ENCODE data around the gene FAM184A. TPM values are rescaled to one million over a fixed set of nuclear protein-coding genes. Genes with fewer than 3 reads are reported as not detected.

FAM184A gene
- polyA plus RNA-seq, 1 donor (not counting 4 experiments of a cell fraction or from before 2014, with no cell fraction given): 0.20 TPM

DNA sequence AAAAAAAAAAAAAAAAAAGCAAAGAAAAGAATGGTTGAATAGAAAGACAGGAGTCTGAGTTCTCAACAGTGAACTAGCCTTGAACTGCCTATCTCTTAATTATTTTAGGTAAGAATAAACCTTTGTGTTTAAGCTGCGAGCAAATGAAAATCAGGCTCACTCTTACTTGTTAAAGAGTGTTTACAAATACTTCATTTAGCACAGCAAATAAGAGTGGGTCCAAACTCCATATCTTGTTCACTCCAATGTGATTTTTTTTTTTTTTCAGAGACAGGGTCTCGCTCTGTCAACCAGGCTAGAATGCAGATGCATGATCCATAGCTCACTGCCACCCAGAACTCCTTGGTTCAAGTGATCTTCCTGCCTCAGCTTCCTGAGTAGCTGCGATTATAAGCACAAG, 155.4 kb downstream of the FAM184A start:
- Histone ChIP-seq H3K36me3 (ENCODE audit: control insufficient read depth in 2 of 2, extremely low read depth in 1 of 2, insufficient read depth in 2 of 2, low read length in 2 of 2) (peaks cover 9 to 15% of the 10 kb centered on the region in 2 experiments), H3K27me3 (ENCODE audit: control insufficient read depth, extremely low read depth, insufficient read depth, low read length) (no peaks in the 10 kb centered on the region), H3K9me3 (ENCODE audit: control insufficient read depth, low read depth, low read length) (no peaks in the 10 kb centered on the region), H3K27ac (ENCODE audit: control insufficient read depth, insufficient read depth, low read length) (no peak overlapping the region), H2AFZ (ENCODE audit: control insufficient read depth, low read length) (no peak overlapping the region), H3K4me1 (ENCODE audit: control insufficient read depth, extremely low read depth, insufficient read depth, low read length) (no peaks in the 10 kb centered on the region), H3K4me2 (ENCODE audit: control insufficient read depth, extremely low read depth, insufficient read depth, low read depth, low read length) (no peak overlapping the region), H3K4me3 (ENCODE audit: control insufficient read depth in 2 of 3, extremely low read depth in 1 of 3, insufficient read depth in 2 of 3, low read depth in 1 of 3, low read length in 3 of 3) (no peak overlapping the region), H4K20me1 (ENCODE audit: control insufficient read depth, extremely low read depth, insufficient read depth, low read length) (no peaks in the 10 kb centered on the region), H3K9me1 (ENCODE audit: control insufficient read depth, extremely low read depth, insufficient read depth, low read length) (no peaks in the 10 kb centered on the region), H3K79me2 (ENCODE audit: control insufficient read depth, insufficient read depth, low read length) (no peaks in the 10 kb centered on the region), H3K9ac (ENCODE audit: control insufficient read depth, extremely low read depth, insufficient read depth, low read length) (no peak overlapping the region)
- dilution Hi-C loops (cut with MboI; ENCODE audit: extremely low pct_ligation_motif_present, low sequenced_read_pairs): no loop called here
- no peak for FAIRE-seq
- DNase-seq (ENCODE audit: low read depth, low spot score): no peak
- no peak for TF ChIP-seq EZH2 (IDR thresholded peaks at IDR 0.05; ENCODE audit: low read length)
- TF ChIP-seq, protein P1, sequence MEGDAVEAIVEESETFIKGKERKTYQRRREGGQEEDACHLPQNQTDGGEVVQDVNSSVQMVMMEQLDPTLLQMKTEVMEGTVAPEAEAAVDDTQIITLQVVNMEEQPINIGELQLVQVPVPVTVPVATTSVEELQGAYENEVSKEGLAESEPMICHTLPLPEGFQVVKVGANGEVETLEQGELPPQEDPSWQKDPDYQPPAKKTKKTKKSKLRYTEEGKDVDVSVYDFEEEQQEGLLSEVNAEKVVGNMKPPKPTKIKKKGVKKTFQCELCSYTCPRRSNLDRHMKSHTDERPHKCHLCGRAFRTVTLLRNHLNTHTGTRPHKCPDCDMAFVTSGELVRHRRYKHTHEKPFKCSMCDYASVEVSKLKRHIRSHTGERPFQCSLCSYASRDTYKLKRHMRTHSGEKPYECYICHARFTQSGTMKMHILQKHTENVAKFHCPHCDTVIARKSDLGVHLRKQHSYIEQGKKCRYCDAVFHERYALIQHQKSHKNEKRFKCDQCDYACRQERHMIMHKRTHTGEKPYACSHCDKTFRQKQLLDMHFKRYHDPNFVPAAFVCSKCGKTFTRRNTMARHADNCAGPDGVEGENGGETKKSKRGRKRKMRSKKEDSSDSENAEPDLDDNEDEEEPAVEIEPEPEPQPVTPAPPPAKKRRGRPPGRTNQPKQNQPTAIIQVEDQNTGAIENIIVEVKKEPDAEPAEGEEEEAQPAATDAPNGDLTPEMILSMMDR (optimal IDR thresholded peaks at IDR 0.05 in 1 of 3, IDR thresholded peaks at IDR 0.05 in 1 of 3, conservative IDR thresholded peaks at IDR 0.05 in 1 of 3; ENCODE audit: extremely low read depth in 1 of 3, insufficient read depth in 2 of 3, low read length in 3 of 3): no peak

GRCh38 chr6:118921084-118921483, 157.4 kb downstream of the FAM184A start:
- no peaks in the 10 kb centered on the region for H4K20me1 ChIP-seq (ENCODE audit: control insufficient read depth, extremely low read depth, insufficient read depth, low read length)
- no peak overlapping the region for H3K4me2 ChIP-seq (ENCODE audit: control insufficient read depth, extremely low read depth, insufficient read depth, low read depth, low read length)
- H3K9ac ChIP-seq (ENCODE audit: control insufficient read depth, extremely low read depth, insufficient read depth, low read length): no peak overlapping the region
- no peaks in the 10 kb centered on the region for H3K4me1 ChIP-seq (ENCODE audit: control insufficient read depth, extremely low read depth, insufficient read depth, low read length)
- no peak overlapping the region for H2AFZ ChIP-seq (ENCODE audit: control insufficient read depth, low read length)
- H3K79me2 ChIP-seq (ENCODE audit: control insufficient read depth, insufficient read depth, low read length): no peaks in the 10 kb centered on the region
- H3K27ac ChIP-seq (ENCODE audit: control insufficient read depth, insufficient read depth, low read length): no peak overlapping the region
- dilution Hi-C loops (cut with MboI; ENCODE audit: extremely low pct_ligation_motif_present, low sequenced_read_pairs): no loop called here
- H3K36me3 ChIP-seq (ENCODE audit: control insufficient read depth in 2 of 2, extremely low read depth in 1 of 2, insufficient read depth in 2 of 2, low read length in 2 of 2): peaks cover 9 to 14% of the 10 kb centered on the region in 2 experiments
- H3K27me3 ChIP-seq (ENCODE audit: control insufficient read depth, extremely low read depth, insufficient read depth, low read length): no peaks in the 10 kb centered on the region
- H3K4me3 ChIP-seq (ENCODE audit: control insufficient read depth in 2 of 3, extremely low read depth in 1 of 3, insufficient read depth in 2 of 3, low read depth in 1 of 3, low read length in 3 of 3): no peak overlapping the region
- FAIRE-seq: no peak
- TF ChIP-seq, protein P1 (optimal IDR thresholded peaks at IDR 0.05 in 1 of 3, IDR thresholded peaks at IDR 0.05 in 1 of 3, conservative IDR thresholded peaks at IDR 0.05 in 1 of 3; ENCODE audit: extremely low read depth in 1 of 3, insufficient read depth in 2 of 3, low read length in 3 of 3): no peak
- no peak for TF ChIP-seq EZH2 (IDR thresholded peaks at IDR 0.05; ENCODE audit: low read length)
- H3K9me1 ChIP-seq (ENCODE audit: control insufficient read depth, extremely low read depth, insufficient read depth, low read length): no peaks in the 10 kb centered on the region
- no peak for DNase-seq (ENCODE audit: low read depth, low spot score)
- no peaks in the 10 kb centered on the region for H3K9me3 ChIP-seq (ENCODE audit: control insufficient read depth, low read depth, low read length)

Measured in keratinocyte (primary cell).